K562 (cell line): ENCODE data around the gene GMDS.

Experiments
- FOSL1 ChIP-seq: fragments of 200-800 bp; sonication (Bioruptor generic); conservative IDR thresholded peaks from 2 replicates; pipeline ENCODE4 v1.6.1; 2016; ENCODE audit warnings: missing genetic modification characterization, missing compliant biosample characterization
- MXI1 ChIP-seq: IDR thresholded peaks from 2 replicates; pipeline ENCODE4 v1.6.1; 2011; ENCODE audit warnings: low read depth, mild to moderate bottlenecking, improper control_type of control experiment, low read length
- ZBTB2 ChIP-seq: fragments of 450-650 bp; IDR thresholded peaks from 2 replicates; pipeline ENCODE4 v1.6.1; 2016; ENCODE audit warnings: antibody characterized with exemption

GRCh38 chr6:1703091-1703855, 542.1 kb downstream of the GMDS start:
- TF ChIP-seq MXI1 (0 out of 2 replicates have a peak, but pooled peaks have one; percentile 24), FOSL1 (tag) (no peak), ZBTB2 (0 out of 2 replicates have a peak, but pooled peaks have one; percentile 24)
